ENCODE results near the gene EARS2. TPM values are rescaled to one million over a fixed set of nuclear protein-coding genes. Genes with fewer than 3 reads are reported as not detected.
"Not testable (repeated sequence)": the region's sequence is repeated elsewhere in the genome, so short reads cannot be mapped to it uniquely, and the experiment has no call there.

Gene EARS2
- total RNA-seq, 1 experiment from 2014 or later, result 32.8 TPM

DNA sequence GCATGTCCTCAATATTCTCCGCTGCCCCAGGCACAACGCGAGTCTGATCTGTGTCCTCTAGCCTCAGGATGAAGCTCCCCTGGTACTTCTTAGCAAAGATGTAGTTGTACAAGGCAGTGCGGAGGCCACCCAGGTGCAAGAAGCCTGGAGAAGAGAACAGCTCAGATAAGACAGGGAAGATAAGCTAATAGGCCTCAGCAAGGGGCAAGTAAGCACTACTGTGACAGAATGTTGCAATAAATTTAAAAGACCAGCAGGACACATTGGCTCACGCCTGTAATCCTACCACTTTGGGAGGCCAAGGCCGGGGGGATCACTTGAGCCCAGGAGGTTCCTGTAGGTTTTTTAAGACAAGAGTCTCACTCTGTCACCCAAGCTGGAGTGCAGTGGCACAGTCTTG, 5.0 kb downstream of the EARS2 start:
- peaks cover 6% of the 10 kb centered on the region for H3K4me1 Mint-ChIP-seq (ENCODE audit: insufficient read depth, unreplicated experiment)
- TF ChIP-seq CTCF (IDR thresholded peaks at IDR 0.05; ENCODE audit: unreplicated experiment), result no peak
- intact Hi-C loops (cut with micrococcal nuclease), result no loop called here
- DNase-seq (ENCODE audit: unreplicated experiment), result no peak
- no peaks in the 10 kb centered on the region for H3K9me3 Mint-ChIP-seq (ENCODE audit: unreplicated experiment)
- no peak overlapping the region for H3K27ac Mint-ChIP-seq (ENCODE audit: low read depth, unreplicated experiment)
- POLR2A ChIA-PET, result no interaction called here
- H3K27me3 Mint-ChIP-seq (ENCODE audit: insufficient read depth, unreplicated experiment), result no peaks in the 10 kb centered on the region
- no TSS peak for BruUV-seq (replicated peaks)
- CTCF ChIA-PET, result interaction anchor here (0.7 to 1.5 kb wide), 4 partner anchors 13 to 117 kb away, joined by 3 to 4 read pairs (median 4); no protein-coding TSS in a partner anchor
- H3K4me3 Mint-ChIP-seq (ENCODE audit: unreplicated experiment), result no peak overlapping the region
- H3K36me3 Mint-ChIP-seq (ENCODE audit: insufficient read depth, unreplicated experiment), result peaks cover 51% of the 10 kb centered on the region

DNA sequence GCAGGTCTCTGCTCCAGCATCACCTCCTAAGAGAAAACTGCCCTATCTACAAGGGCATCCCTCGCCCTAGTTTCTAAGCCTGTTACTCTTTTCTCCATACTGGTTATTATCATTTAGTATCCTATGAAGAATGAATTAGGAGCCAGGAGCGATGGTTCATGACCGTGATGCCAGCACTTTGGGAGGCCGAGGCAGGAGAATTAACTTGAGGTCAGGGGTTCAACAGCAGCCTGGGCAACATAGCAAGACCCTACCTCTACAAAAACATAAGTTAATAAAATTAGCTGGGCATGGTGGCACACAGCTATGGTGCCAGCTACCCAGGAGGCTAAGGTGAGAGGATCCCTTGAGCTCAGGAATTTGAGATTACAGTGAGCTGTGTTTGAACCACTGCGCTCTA, 7.2 kb downstream of the EARS2 start:
- intact Hi-C loops (cut with micrococcal nuclease), result no loop called here
- TF ChIP-seq CTCF (IDR thresholded peaks at IDR 0.05; ENCODE audit: unreplicated experiment), result no peak
- Mint-ChIP-seq H3K36me3 (ENCODE audit: insufficient read depth, unreplicated experiment) (peaks cover 61% of the 10 kb centered on the region), H3K27me3 (ENCODE audit: insufficient read depth, unreplicated experiment) (no peaks in the 10 kb centered on the region), H3K4me3 (ENCODE audit: unreplicated experiment) (no peak overlapping the region), H3K4me1 (ENCODE audit: insufficient read depth, unreplicated experiment) (no peaks in the 10 kb centered on the region), H3K9me3 (ENCODE audit: unreplicated experiment) (no peaks in the 10 kb centered on the region), H3K27ac (ENCODE audit: low read depth, unreplicated experiment) (no peak overlapping the region)
- BruUV-seq (replicated peaks), result no TSS peak
- ChIA-PET POLR2A (interaction anchor here (0.5 to 1.7 kb wide), 3 partner anchors 8 to 39 kb away, joined by 3 to 5 read pairs (median 4); partner anchors contain the start of gene GGA2), CTCF (interaction anchor here (1.0 to 1.6 kb wide), 2 partner anchors 8 to 46 kb away, joined by 3 to 7 read pairs; partner anchors contain the start of gene UBFD1)
- no peak for DNase-seq (ENCODE audit: unreplicated experiment)

GRCh38 chr16:23544436-23544835, 12.7 kb downstream of the EARS2 start:
- Mint-ChIP-seq H3K27me3 (ENCODE audit: insufficient read depth, unreplicated experiment) (no peaks in the 10 kb centered on the region), H3K27ac (ENCODE audit: low read depth, unreplicated experiment) (no peak overlapping the region), H3K36me3 (ENCODE audit: insufficient read depth, unreplicated experiment) (peaks cover 64% of the 10 kb centered on the region), H3K4me1 (ENCODE audit: insufficient read depth, unreplicated experiment) (no peaks in the 10 kb centered on the region), H3K4me3 (ENCODE audit: unreplicated experiment) (no peak overlapping the region), H3K9me3 (ENCODE audit: unreplicated experiment) (no peaks in the 10 kb centered on the region)
- intact Hi-C loops (cut with micrococcal nuclease), result no loop called here
- DNase-seq (ENCODE audit: unreplicated experiment), result no peak
- BruUV-seq (replicated peaks), result no TSS peak
- ChIA-PET POLR2A (interaction anchor here (0.7 to 2.5 kb wide), 2 partner anchors 14 to 399 kb away, joined by 3 to 10 read pairs; partner anchors contain the start of genes EARS2 and UBFD1), CTCF (interaction anchor here (1.1 to 1.3 kb wide), 2 partner anchors 10 to 19 kb away, joined by 3 read pairs; no protein-coding TSS in a partner anchor)
- no peak for TF ChIP-seq CTCF (IDR thresholded peaks at IDR 0.05; ENCODE audit: unreplicated experiment)

DNA sequence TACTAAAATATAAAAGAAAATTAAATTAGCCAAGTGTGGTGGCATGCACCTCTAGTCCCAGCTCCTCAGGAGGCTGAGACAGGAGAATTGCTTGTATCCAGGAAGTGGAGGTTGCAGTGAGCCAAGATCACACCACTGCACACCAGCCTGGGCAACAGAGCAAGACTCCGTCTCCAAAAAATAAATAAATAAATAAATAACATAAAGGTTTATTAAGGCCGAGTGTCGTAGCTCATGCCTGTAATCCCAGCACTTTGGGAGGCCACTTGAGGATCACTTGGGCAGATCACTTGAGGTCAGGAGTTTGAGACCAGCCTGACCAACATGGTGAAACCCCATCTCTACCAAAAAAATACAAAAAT, 16.4 kb downstream of the EARS2 start:
- H3K9me3 Mint-ChIP-seq (ENCODE audit: unreplicated experiment); H3K4me3 Mint-ChIP-seq (ENCODE audit: unreplicated experiment); H3K4me1 Mint-ChIP-seq (ENCODE audit: insufficient read depth, unreplicated experiment); DNase-seq (ENCODE audit: unreplicated experiment); intact Hi-C loops (cut with micrococcal nuclease); BruUV-seq (replicated peaks); H3K27ac Mint-ChIP-seq (ENCODE audit: low read depth, unreplicated experiment); H3K27me3 Mint-ChIP-seq (ENCODE audit: insufficient read depth, unreplicated experiment): not testable (repeated sequence)
- peaks cover 72% of the 10 kb centered on the region for H3K36me3 Mint-ChIP-seq (ENCODE audit: insufficient read depth, unreplicated experiment)
- CTCF ChIA-PET, result interaction anchor here (0.5 to 1.8 kb wide), 5 partner anchors 10 to 200 kb away, joined by 4 to 8 read pairs (median 5); no protein-coding TSS in a partner anchor
- POLR2A ChIA-PET, result interaction anchor here (0.6 to 2.0 kb wide), 3 partner anchors 8 to 47 kb away, joined by 3 to 6 read pairs (median 3); no protein-coding TSS in a partner anchor
